ENCODE results near the gene SPA17.

The SPA17 gene

DNA sequence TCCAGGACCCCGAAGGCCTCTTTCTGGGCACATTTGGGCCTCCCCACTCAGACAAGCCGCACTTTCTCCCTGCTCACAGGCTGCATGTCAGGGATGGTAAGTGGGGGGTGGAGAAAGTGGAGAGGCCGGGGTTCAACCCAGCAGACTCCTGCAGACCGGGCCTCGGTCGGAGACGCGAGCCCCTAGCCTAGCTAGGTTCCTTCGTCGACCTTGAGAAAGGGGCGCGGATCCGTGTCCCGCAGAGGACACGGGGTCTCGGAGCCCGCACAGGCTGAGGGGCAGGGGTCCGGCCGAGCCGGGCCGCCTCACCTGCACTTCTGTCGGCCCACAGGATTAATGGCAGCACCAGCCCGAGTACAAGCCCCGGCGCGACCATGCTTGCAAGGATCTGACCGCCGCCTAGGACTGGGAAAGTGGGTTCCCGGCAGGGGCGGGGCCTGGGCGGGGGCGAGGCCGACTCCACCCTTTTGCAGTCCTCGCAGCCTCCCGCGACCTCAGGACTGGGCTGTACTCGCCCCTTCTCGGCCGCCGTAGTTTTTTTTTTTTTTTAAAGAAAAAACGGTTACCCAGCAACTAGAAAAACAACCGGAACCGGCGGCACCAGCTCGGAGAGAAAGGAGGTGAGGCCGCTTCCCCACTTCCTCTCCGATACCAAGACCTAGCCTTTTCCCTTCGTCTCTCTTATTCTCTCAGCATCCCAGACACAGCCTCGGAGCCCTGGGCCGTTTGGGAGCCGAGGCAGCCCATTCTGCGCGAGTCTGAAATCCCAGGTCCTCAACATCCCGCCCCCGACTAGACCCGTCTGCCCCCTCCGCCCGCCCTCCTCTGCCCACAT is at the start of gene SPA17, which contains the start of gene SIAE:
SPA17 (plus strand) TSS at position 572 of the 835 bp plus-strand sequence. CDS start 1,361 bp downstream, outside the sequence.
SIAE (minus strand) TSS at position 407 of the 835 bp plus-strand sequence; CDS start at position 376, 31 bp downstream.
- peak; percentile 91 for DNase-seq

DNA sequence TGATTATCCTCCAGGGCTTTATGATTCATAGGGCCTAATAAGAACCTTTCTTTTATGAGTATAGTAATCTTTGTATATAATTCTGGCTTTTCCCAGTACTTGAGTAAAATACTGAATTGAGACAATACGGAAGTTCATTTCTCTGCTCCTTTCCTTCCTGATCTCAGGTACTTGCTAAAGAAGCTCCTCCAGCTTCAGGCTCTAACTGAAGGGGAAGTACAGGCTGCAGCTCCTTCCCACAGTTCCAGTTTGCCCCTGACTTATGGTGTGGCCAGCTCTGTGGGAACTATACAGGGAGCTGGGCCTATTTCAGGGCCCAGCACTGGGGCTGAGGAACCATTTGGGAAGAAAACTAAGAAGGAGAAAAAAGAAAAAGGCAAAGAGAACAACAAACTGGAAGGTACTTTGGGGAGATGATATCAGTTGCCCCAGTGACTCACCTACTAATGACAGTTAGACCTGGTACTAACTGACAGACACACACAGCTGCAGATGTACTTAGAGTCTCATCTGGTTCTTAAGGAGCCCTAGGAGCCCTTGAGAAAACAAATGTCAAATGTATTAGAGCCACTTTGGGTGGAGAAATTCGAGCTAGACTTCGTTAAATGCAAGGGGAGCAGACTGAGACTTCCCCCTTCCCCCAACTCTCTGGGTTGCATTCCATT is 48.1 kb upstream of the SPA17 start:
- no peak for DNase-seq

DNA sequence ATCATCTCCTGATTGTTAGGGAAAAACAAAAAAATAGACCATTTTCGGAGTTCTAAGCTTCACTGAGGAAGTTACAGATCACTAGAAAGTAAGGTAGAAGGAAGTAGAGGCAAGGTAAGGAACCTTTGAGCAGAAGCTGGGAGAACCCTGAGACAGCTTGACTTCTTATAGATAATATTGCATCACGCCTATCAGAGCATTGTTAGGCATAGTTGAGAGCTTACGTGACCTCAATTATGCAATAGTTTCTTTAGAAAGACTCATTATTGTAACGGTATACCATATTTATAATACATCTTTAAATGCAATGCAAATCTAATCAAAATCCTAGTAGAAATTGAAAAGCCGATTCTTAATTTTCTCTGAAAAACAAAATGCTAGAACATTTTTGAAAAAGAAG is 46.2 kb upstream of the SPA17 start:
- no peak for DNase-seq

DNA sequence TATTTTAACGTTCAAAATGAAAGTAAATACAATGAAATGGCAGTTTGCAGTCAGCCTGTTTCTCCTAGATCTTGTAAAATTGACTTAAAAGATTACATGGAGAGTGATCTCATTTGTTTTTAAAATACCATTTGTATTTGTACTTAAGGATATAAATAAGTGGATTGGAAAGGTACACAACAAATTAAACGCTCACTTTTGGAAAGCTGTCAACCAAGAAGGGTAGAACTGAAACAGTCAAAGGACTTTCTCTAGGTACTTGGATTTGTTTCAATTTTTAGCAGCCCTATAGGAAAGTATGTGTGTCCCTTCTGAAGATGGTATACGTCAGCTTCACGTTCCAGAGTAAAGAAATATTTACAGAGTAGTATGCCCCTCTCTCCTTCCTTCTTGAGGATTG is 43.7 kb upstream of the SPA17 start:
- no peak for DNase-seq

DNA sequence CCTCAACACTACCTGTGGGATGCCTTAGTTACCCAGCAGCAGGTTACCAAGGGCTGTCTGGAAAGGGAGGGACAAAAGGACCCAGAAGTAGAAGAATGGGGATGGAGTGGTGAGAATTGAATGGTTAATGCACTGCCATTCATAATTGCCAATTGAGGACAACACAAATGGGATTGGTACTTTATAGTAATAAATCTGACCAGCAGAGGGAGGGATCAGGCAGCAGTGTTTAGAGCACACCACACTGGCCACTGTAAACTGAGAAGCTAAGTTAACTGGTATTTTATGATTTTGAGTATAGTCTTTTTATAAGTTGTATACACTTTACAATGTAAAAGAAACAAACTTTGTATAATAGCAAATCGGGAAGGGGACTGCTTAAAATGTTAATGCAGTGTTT is 40.3 kb upstream of the SPA17 start:
- DNase-seq = no peak

DNA sequence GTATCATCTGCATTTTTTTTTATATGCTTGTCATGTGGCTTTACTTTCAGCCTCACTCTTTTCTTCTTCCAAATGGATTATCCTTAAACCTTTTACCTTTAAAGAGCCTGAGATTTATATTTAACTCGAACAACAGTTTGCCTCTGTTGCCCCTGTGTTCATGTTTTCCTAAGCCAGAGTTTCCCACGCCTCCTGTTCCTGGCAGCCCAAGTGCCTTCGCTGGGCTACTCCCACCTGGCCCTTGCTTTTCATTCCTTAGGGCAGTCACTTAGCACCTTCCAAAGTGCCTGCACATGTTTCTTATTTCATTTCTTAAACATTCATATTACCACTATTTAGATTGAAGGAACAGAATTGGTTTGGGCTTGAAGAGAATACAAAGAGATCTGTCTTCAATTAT is 37.8 kb upstream of the SPA17 start:
- no peak for DNase-seq

DNA sequence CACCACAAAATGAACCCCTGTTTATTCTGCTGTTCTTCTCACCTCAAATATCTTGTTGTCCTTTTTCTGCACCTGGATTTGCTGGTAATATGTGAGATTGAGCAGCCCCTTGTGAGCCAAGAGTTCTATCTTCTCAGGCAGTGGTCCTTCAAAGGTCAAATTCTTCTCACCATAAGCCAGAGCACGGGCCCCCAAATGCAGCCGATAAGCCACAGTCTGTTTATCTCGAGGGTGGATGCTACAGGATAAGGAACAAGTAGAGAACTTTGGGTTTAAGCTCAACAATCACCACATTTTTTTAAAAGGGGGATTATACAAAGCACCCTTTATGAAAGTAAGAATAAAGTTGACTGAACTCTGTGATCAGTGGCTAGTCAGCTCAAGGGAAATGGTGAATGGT is 35.2 kb upstream of the SPA17 start:
- DNase-seq = no peak

DNA sequence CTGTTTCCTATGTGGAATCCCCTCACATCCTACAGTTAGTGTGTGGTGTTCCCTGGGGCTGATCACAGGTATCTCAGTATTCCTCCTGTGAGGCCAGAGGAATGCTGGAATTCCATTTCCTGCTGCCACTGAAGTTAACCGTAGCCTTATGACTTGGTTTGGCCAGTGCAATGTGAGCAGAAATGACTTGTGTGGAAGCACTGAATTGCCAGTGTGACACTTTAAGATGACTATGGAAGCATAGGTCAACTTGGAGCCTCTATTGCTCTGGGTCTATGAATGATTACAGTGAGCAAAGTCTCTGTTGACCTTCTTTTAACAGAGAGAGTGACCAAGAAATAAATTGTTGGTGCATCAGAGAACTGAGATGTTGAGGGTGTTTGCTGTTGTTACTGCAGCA is 34.5 kb upstream of the SPA17 start:
- DNase-seq = no peak

DNA sequence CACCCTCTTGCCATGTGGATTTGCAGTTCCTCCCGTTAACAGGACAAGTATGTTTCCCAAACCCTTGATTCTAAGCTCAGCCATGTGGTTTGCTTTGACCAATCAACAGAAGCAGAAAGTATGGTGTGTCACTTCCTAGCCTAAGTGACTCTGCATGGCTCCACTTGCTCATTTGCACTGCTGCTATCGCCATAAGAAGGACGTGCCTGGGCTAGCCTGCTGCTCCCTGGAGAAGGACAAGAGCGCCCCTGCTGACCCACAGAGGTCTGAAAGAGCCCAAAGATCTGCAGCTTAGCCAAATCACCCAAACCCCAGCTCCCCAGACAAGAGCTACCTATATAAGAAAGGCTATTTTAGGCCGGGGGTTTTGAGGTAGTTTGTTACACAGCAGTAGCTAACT is 33.0 kb upstream of the SPA17 start:
- no peak for DNase-seq

DNA sequence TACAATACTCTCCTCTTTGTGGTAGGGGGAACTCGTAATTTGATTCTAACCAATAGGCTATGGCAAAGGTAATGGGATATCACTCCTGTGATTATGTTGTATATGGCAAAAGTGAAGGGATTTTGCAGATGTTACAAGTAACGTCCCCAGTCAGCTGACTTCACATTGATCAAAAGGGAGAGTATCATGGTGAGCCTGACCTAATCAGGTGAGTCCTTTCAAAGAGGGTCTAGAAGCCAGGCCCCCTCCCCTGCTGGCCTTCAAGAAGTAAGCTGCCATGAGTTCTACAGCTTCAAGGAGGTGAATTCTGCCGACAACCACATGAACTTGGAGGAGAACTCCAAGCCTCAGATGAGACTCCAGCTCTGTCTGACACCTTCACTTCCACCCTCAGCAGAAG is 31.1 kb upstream of the SPA17 start:
- DNase-seq = no peak

DNA sequence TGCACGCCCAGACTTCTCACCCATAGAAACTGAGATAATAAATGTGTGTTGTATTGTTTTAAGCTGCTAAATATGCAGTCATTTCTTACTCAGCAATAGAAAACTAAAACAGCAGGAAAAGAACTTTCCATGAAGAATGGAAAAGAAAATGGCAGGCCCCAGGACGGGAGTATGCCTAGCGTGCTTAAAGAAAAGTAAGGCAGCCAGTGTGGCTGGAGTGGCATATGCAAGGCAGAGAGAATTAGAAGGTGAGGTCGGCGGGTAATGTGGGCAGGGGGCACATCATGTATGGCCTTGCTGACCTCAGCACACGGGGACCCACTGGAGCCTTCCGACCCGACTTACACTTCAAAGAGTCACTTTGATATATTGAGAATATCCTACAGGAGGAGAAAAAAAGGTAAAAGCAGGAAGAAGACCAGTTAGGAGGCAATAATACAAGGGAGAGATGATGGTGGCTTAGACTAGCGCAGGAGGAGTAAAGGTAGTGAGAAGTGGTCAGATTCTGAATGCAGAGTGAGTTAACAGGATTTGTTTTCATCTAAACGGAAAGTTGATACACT is 30.6 kb upstream of the SPA17 start:
- no peak for DNase-seq

DNA sequence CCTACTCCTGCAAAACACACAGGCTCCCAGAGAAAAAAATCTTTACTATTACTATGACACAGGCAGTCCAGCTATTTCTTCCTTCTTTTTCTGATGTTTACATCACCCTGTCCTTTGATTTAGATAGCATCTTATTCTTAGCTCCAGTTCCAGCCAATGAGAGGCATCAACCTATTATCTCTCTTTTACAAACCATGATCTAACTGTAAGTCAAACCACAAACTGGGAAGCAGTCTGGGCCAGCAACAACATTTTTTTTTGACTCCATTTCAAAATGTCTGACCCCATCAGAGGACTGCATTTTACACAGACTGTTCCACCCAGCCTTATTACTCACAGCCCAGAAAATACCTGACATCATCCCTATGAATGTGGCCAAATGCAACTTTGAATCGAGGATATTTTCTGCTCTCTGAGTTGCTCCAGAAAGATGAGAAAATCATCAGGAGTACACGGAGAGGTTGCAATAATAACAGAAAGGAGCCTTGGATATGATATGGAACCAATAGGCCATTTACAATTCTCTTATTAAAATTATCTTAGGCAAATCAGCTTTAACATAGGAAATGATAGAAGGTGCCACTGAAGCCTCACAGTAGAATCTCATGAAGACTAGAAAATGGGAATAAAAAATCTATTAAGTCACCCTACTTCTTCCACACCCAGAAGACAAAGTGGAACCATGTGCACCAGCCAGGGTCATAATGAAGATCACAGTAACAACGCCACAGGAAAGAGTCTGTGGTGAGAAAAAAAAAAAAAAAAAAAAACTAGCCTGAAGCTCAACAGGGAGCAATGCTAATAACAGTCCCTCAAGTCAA is 29.9 kb upstream of the SPA17 start:
- DNase-seq = no peak

DNA sequence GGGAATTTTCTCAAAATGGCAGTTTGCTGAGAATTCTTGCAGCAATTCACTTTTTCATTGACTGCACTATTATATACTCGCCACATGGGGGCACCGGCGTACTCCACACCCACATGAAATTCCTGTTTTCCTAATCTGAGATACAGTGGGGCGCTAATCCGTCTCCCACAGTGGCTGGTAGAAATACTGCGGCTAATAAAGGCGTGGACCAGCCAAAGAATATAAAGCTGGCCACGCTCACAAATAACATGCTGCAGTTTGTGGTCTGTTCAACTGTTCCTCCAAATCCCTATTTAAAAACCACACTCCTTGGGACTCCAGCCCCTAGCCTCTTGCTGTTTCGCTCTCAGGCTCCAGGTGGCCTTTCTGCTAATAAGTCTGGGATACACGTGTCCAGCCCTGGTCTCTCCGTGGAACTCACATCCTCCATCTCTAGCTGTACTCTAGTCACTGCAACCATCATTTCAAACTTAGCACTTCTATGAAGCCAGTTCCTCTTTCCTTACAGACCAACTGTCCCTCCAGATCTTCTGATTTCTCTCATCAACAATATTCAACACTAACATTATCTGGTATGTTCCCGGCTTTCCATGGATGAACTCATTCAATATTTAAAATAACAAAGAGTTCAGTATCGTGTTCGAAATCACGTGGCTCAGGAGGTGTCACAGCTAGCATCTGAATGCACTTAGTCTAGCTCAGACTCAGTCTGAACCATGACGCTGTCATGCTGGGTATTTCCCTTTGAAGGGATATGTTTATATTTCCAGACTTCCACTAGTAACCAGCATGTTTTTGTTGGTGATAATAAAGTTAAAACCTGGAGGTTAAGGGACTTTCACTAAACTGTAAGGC is 29.1 kb upstream of the SPA17 start:
- no peak for DNase-seq

DNA sequence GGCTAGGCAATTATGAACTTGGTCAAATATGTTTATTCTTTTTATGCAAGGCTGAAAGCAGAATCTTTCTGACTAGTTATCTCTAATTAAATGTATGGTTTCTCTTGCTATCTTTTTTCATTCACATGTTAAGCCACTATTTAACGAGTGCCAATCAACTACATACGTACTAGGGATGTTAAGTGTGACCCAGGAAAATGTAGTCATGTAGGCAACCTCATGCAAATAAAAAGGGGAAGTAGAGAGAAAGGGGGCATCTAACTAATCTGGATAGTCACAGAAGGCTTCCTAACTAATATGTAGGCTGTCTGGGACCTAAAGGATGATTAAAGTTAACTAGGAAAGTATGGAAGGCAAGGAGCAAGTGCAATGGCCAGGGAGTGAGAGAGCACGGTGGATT is 27.6 kb upstream of the SPA17 start:
- DNase-seq = no peak

DNA sequence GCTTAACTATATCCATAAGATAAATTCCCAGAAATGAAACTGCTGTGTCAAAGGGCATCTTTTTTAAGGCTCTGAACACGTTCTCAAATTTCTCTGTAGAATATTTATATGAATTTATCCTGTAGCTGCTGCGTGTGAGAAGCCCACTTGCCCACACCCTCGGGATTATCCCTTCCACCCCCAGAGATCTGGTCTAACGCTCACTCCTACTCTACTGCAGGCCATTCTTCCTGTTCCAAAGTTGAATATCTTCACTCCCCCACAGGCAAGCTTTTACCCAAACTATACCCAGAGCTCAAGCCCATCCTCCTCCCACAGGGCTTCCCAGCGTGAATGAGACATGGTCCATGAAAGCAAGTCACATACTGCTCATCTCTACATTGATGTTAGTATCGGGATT is 25.1 kb upstream of the SPA17 start:
- no peak for DNase-seq

DNA sequence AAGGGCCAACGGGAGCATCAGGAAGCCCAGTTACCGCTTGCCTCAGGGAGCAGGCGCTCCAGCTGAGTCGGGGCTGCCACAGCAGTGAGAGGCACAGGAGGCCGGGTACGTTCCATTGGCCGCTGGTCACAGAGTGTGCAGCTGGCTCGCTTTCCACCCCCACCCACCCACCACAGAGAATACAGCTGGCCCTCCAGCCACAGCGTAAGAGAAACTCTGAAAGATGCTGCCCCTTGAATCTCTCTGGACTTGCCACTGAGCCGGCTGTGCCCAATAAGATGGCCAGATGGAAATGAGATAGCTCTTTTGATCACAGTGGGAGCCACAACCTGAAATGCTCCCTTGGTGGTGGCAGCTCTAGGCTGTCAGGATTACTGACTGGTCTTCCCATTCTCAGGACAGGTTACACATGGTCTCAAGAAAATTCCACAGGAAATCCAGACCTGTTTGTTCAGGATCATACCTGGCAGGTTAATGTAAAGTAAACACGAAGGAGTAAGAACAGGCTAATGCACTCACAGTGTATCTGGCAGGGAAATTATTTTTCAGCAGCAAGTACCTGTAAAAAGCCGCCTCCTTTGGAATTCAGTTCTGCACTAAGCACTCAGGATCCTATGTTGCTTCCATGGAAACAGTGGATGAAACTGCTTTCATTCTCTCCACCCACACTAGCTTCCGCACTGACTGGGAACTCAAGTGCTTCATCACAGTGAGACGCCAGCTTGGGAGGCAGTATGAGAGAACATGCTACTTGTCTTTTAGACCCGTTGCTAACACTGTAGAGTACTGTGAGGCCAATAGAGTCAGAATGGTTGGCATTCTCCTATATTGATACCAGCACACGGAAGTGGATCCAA is 16.7 kb upstream of the SPA17 start:
- DNase-seq = no peak

DNA sequence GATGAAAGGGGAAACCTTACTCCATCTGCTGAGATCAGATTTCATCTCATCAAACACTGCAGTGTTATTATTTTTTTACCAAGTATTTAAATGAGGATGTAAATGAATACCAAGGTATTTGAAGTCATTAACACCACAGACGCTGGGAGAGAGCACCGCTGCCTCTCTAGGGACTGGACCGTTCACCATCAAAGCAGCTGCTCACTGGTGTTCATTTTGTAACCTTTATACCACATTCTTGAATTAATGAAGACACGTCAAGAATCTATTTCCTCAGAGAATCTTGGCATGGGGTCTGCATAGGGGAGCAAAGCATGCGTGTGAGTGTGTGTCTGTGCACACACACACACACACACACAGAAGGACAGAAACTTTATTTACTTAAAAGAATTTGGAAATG is 15.8 kb upstream of the SPA17 start:
- DNase-seq = no peak

DNA sequence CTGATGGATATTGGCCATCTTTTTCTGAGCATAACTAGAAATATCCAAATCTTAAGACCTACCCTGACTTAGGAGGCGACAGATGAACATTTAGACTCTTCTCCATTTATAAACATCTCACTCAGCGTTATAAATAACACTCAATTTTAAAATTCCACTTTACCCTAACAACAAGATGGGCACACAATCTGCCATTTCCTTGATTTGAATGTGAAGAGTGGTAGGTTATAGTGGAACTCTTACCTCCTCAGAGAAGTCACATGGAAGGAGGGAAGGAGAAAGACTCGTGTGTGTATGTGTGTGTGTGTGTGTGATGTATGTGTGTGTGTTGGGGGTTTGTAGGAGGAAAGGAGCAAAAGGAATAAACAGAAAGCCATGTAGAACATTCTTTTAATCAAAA is 15.2 kb upstream of the SPA17 start:
- no peak for DNase-seq

DNA sequence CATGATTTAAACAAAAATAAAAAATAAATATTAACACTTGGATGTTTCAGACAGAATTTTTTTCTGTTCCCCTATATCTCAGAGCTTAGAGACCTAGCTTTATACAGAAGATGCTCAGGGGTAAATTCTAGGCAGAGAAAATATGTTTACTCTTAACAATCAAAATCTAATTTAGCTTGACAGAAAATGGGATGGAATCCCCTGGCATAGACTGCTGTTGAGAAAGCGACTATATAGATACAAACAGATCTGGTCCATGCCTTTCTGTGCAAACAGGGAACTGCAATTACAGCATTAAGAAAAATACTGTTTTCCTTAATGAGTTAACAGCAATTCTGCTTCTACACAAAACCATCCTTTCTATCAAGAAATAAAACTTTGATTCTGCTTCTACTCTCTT is 14.7 kb upstream of the SPA17 start:
- DNase-seq = no peak

DNA sequence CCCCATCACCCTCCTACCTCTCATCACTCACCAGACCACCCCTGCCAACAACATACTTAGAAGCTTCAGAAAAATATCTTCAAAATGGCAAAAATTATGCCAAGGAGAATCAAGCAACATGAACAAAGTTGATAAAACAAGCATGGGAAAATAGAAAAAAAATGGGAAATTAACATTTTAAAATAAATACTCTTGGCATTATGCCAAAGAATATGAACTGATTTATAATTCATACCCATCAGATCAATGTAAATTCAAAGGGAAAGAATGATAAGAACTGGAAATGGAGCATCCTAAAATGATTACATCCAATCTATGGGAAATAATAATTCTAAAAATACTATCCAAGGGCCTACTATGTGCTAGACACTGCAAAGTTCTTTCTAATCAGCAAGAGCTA is 12.2 kb upstream of the SPA17 start:
- no peak for DNase-seq

DNA sequence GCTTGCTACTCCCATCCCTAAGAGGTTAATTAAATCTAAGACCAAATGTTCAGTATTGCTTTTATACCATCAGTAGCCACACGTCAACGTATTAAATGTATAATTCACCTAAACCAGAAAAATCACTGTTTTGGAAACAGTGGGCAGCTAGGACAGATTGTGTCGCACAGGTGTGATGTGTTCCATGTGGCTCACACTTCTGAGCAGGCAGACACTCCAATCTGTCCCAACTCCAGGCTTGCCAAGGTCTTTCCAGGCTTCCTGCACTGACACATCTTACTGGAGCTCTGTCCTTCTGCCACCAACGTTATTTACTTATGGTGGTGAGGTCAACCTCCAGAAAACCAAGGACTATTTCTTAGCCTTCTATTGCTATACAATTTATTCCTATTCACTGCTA is 11.6 kb upstream of the SPA17 start:
- DNase-seq = no peak
